WTC11 (cell line): ENCODE results near the gene VANGL1.

Source experiments
- FOXP1 ChIP-seq: sonication (generic); formaldehyde crosslinking; IDR thresholded peaks from 2 replicates; pipeline ENCODE4 v1.8.0; 2022; ENCODE audit warnings: missing genetic modification reagents, mild to moderate bottlenecking, moderate library complexity, borderline replicate concordance
- KAT7 ChIP-seq: sonication (generic); formaldehyde crosslinking; IDR thresholded peaks from 2 replicates; pipeline ENCODE4 v1.8.1; 2023; ENCODE audit warnings: missing genetic modification reagents, mild to moderate bottlenecking, borderline replicate concordance
- SOX15 ChIP-seq: fragments of 250-450 bp; sonication (Bioruptor Pico); IDR thresholded peaks from 2 replicates; pipeline ENCODE4 v1.9.0; 2021; ENCODE audit warnings: mild to moderate bottlenecking
- ZNF121 ChIP-seq: sonication (generic); formaldehyde crosslinking; IDR thresholded peaks from 2 replicates; pipeline ENCODE4 v1.8.0; 2023; ENCODE audit warnings: missing genetic modification reagents
- TF ChIP-seq, protein P1 (sequence below): fragments of 200-600 bp; IDR thresholded peaks from 2 replicates; pipeline ENCODE4 v1.8.0; 2022; ENCODE audit warnings: antibody characterized with exemption
- TF ChIP-seq, protein P2 (sequence below): sonication (generic); formaldehyde crosslinking; IDR thresholded peaks from 2 replicates; pipeline ENCODE4 v1.8.0; 2022; ENCODE audit warnings: mild to moderate bottlenecking, missing genetic modification reagents

DNA sequence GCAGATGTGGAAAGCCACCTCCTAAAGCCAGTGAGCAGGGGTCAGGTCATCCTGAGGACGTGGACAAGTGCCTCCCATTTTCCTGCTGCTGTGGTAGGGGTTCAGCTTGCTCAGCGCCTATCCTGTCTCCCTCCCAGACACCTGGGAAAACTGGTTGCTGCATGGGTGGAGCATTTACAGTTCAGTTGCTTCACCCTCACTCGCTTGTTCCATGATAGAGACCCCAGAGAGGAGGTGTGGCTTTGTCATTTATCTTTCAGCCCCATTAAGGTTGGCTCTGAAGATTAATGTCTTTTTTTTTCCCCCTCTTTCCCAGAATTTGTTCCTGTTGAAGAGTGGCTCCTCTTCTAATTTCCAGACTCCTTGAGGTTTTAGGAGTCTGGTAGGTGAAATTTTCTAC lies 9.2 kb downstream of the VANGL1 start:
- TF ChIP-seq FOXP1 (CRISPR knock-in tag) (no peak), KAT7 (CRISPR knock-in tag) (no peak), SOX15 (CRISPR knock-in tag) (no peak), ZNF121 (CRISPR knock-in tag) (no peak)
- TF ChIP-seq, protein P1, sequence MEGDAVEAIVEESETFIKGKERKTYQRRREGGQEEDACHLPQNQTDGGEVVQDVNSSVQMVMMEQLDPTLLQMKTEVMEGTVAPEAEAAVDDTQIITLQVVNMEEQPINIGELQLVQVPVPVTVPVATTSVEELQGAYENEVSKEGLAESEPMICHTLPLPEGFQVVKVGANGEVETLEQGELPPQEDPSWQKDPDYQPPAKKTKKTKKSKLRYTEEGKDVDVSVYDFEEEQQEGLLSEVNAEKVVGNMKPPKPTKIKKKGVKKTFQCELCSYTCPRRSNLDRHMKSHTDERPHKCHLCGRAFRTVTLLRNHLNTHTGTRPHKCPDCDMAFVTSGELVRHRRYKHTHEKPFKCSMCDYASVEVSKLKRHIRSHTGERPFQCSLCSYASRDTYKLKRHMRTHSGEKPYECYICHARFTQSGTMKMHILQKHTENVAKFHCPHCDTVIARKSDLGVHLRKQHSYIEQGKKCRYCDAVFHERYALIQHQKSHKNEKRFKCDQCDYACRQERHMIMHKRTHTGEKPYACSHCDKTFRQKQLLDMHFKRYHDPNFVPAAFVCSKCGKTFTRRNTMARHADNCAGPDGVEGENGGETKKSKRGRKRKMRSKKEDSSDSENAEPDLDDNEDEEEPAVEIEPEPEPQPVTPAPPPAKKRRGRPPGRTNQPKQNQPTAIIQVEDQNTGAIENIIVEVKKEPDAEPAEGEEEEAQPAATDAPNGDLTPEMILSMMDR = no peak
- TF ChIP-seq, protein P2, sequence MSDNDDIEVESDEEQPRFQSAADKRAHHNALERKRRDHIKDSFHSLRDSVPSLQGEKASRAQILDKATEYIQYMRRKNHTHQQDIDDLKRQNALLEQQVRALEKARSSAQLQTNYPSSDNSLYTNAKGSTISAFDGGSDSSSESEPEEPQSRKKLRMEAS = no peak
